GM11168 (cell line): ENCODE data around the gene PCED1B.

Experiments
- in situ Hi-C: fragments of 300-500 bp; cut with MboI; formaldehyde crosslinking; loops from one replicate; pipeline ENCODE4 v1.12.0; 2022; ENCODE audit warnings: low sequenced_read_pairs; ENCODE audit not compliant: unreplicated experiment

The PCED1B gene

GRCh38 chr12:47067176-47067575 lies 12.2 kb upstream of the PCED1B start:
- in situ Hi-C loops: no loop called here

- in situ Hi-C loops: no loop called here
Measured at GRCh38 chr12:47067771-47068431, 11.5 kb upstream of the PCED1B start.

GRCh38 chr12:47068539-47068938 lies 10.9 kb upstream of the PCED1B start:
- in situ Hi-C loops: no loop called here

- in situ Hi-C loops: no loop called here
Measured at GRCh38 chr12:47070310-47070709, 9.1 kb upstream of the PCED1B start.

GRCh38 chr12:47071241-47071852 lies 8.1 kb upstream of the PCED1B start:
- in situ Hi-C loops: no loop called here

GRCh38 chr12:47073951-47074350 lies 5.5 kb upstream of the PCED1B start:
- in situ Hi-C loops: no loop called here

- in situ Hi-C loops: no loop called here
Measured at GRCh38 chr12:47074757-47075156, 4.7 kb upstream of the PCED1B start.

GRCh38 chr12:47075192-47076084 lies 4.0 kb upstream of the PCED1B start:
- in situ Hi-C loops: no loop called here

GRCh38 chr12:47077206-47078085 lies 2.0 kb upstream of the PCED1B start:
- in situ Hi-C loops: no loop called here

GRCh38 chr12:47078086-47078395 lies 1.4 kb upstream of the PCED1B start:
- in situ Hi-C loops: no loop called here

- in situ Hi-C loops: no loop called here
Measured at GRCh38 chr12:47078733-47079467, 521 bp upstream of the PCED1B start.

GRCh38 chr12:47079981-47080724 lies 732 bp downstream of the PCED1B start:
- in situ Hi-C loops: no loop called here

GRCh38 chr12:47080725-47081502 lies 1.5 kb downstream of the PCED1B start:
- in situ Hi-C loops: no loop called here

GRCh38 chr12:47082283-47082682 lies 2.9 kb downstream of the PCED1B start:
- in situ Hi-C loops: no loop called here

- in situ Hi-C loops: no loop called here
Measured at GRCh38 chr12:47082796-47083621, 3.6 kb downstream of the PCED1B start.

GRCh38 chr12:47084172-47084571 lies 4.8 kb downstream of the PCED1B start:
- in situ Hi-C loops: no loop called here

- in situ Hi-C loops: no loop called here
Measured at GRCh38 chr12:47085815-47086252, 6.4 kb downstream of the PCED1B start.
